Neuronal stem cell (in vitro differentiated cells): ENCODE data around the gene GRAMD4.

Experiments
- DNase-seq: peaks from one replicate; pipeline ENCODE4 v3.0.0-alpha.2; 2013; ENCODE audit warnings: low spot score
- H2AFZ ChIP-seq: one replicate; pipeline ENCODE4 v1.6.1; 2013; ENCODE audit warnings: mild to moderate bottlenecking, low read length, inconsistent platforms
- H2AK5ac ChIP-seq: 2 replicates; pipeline ENCODE4 v1.6.1; 2013; ENCODE audit warnings: low read depth, mild to moderate bottlenecking, inconsistent platforms, low read length, moderate library complexity, mixed read lengths
- H2BK120ac ChIP-seq: 2 replicates; pipeline ENCODE4 v1.6.1; 2013; ENCODE audit warnings: low read depth, mild to moderate bottlenecking, inconsistent platforms, low read length, moderate library complexity, mixed read lengths
- H2BK12ac ChIP-seq: one replicate; pipeline ENCODE4 v1.6.1; 2013; ENCODE audit warnings: low read length, inconsistent platforms
- H2BK15ac ChIP-seq: 2 replicates; pipeline ENCODE4 v1.6.1; 2013; ENCODE audit warnings: mild to moderate bottlenecking, low read length, inconsistent platforms, mixed read lengths
- H2BK5ac ChIP-seq: one replicate; pipeline ENCODE4 v1.6.1; 2013; ENCODE audit warnings: inconsistent platforms, mild to moderate bottlenecking, low read length, moderate library complexity
- H3K14ac ChIP-seq: one replicate; pipeline ENCODE4 v1.6.1; 2013; ENCODE audit warnings: low read length, inconsistent platforms
- H3K18ac ChIP-seq: 2 replicates; pipeline ENCODE4 v1.6.1; 2013; ENCODE audit warnings: low read length, inconsistent platforms
- H3K23ac ChIP-seq: 2 replicates; pipeline ENCODE4 v1.6.1; 2013; ENCODE audit warnings: low read depth, mild to moderate bottlenecking, mixed read lengths, low read length, inconsistent platforms; ENCODE audit not compliant: poor library complexity
- H3K27ac ChIP-seq: replicated peaks from 3 replicates; pipeline ENCODE4 v1.5.1; 2013; ENCODE audit warnings: low read length, inconsistent platforms
- H3K27me3 ChIP-seq, 3 experiments: 2 replicates each; pipeline ENCODE4 v1.6.1; 2013; ENCODE audit warnings: low read length in 3 of 3, mild to moderate bottlenecking in 2 of 3, inconsistent platforms in 1 of 3, low read depth in 1 of 3, mixed read lengths in 1 of 3, moderate library complexity in 1 of 3; ENCODE audit not compliant: control insufficient read depth in 3 of 3, insufficient read depth in 3 of 3
- H3K36me3 ChIP-seq, 2 donors: replicated peaks in 1 of 2; 2 replicates each; pipeline ENCODE4 v1.6.1; 2013; ENCODE audit warnings: low read length in 2 of 2; ENCODE audit not compliant: control insufficient read depth in 2 of 2, insufficient read depth in 2 of 2
- H3K4ac ChIP-seq: 2 replicates; pipeline ENCODE4 v1.6.1; 2013; ENCODE audit warnings: inconsistent platforms, mild to moderate bottlenecking, low read length, moderate library complexity
- H3K4me1 ChIP-seq, 2 donors: 1 replicate in 1 of 2; 2 replicates in 1 of 2; pipeline ENCODE4 v1.6.1; 2013; ENCODE audit warnings: low read length in 2 of 2, low read depth in 1 of 2; ENCODE audit not compliant: control insufficient read depth in 2 of 2, insufficient read depth in 1 of 2
- H3K4me2 ChIP-seq: one replicate; pipeline ENCODE4 v1.6.1; 2013; ENCODE audit warnings: mild to moderate bottlenecking, low read length, inconsistent platforms; ENCODE audit not compliant: insufficient read depth, poor library complexity, severe bottlenecking
- H3K4me3 ChIP-seq, 2 donors: 2 replicates each; pipeline ENCODE4 v1.5.1; 2013; ENCODE audit warnings: low read length in 2 of 2, mild to moderate bottlenecking in 2 of 2, inconsistent platforms in 1 of 2, moderate library complexity in 1 of 2
- H3K79me1 ChIP-seq: one replicate; pipeline ENCODE4 v1.6.1; 2013; ENCODE audit warnings: low read depth, mild to moderate bottlenecking, inconsistent platforms, low read length, moderate library complexity
- H3K9ac ChIP-seq: one replicate; pipeline ENCODE4 v1.6.1; 2013; ENCODE audit warnings: mild to moderate bottlenecking, low read depth, low read length, inconsistent platforms; ENCODE audit not compliant: poor library complexity
- H3K9me3 ChIP-seq, 2 donors: replicated peaks in 1 of 2; 2 replicates each; pipeline versions ENCODE3 to v1.6.1; 2013; ENCODE audit warnings: low read length in 2 of 2, mild to moderate bottlenecking in 2 of 2, inconsistent platforms in 1 of 2, low read depth in 1 of 2, mixed read lengths in 1 of 2, moderate library complexity in 1 of 2; ENCODE audit not compliant: control insufficient read depth in 2 of 2, insufficient read depth in 1 of 2
- H4K8ac ChIP-seq: one replicate; pipeline ENCODE4 v1.6.1; 2013; ENCODE audit warnings: low read depth, mild to moderate bottlenecking, inconsistent platforms, low read length, moderate library complexity
- H4K91ac ChIP-seq: one replicate; pipeline ENCODE4 v1.6.1; 2013; ENCODE audit warnings: low read length, low read depth, mild to moderate bottlenecking, inconsistent platforms; ENCODE audit not compliant: poor library complexity
- WGBS, 2 donors: extraction: QIAGEN DNeasy Blood & Tissue Kit; methylation state at CpG; one replicate each; pipeline ENCODE4 v1.1.7; 2013; ENCODE audit warnings: missing lambda C conversion rate in 2 of 2, mixed read lengths in 1 of 2; ENCODE audit not compliant: insufficient read length in 2 of 2, insufficient replicate concordance in 1 of 2; ENCODE audit errors: extremely low coverage in 2 of 2; 5-methylcytosine and 5-hydroxymethylcytosine counted together

GRAMD4 gene

GRCh38 chr22:46589141-46589748, 30.9 kb upstream of the GRAMD4 start:
- Histone ChIP-seq H3K9me3 (no peaks in the 10 kb centered on the region), H3K14ac (peak overlapping the region; percentile 89), H3K27me3 (peaks cover 0 to 11% (median 0%) of the 10 kb centered on the region in 3 experiments), H3K27ac (no peak overlapping the region), H2AFZ (no peak overlapping the region), H3K79me1 (peaks cover 18% of the 10 kb centered on the region), H3K18ac (peak overlapping the region; percentile 83), H4K8ac (no peak overlapping the region), H3K9ac (peak overlapping the region; percentile 60), H3K23ac (peak overlapping the region; percentile 85), H3K4me2 (no peak overlapping the region), H3K4me3 (no peak overlapping the region), H2BK120ac (no peak overlapping the region), H2BK12ac (peak overlapping the region; percentile 16), H2AK5ac (no peak overlapping the region), H2BK15ac (no peak overlapping the region), H4K91ac (no peak overlapping the region), H2BK5ac (no peak overlapping the region), H3K4ac (no peak overlapping the region), H3K36me3 (no peaks in the 10 kb centered on the region), H3K4me1 (peaks cover 7 to 16% of the 10 kb centered on the region in 2 donors)
- WGBS, 2 donors = no CpG with 5 or more reads among the region's 9 CpGs
- no peak for DNase-seq

- H3K36me3 ChIP-seq = no peaks in the 10 kb centered on the region
- peaks cover 1 to 10% of the 10 kb centered on the region in 2 donors for H3K4me1 ChIP-seq
- H2BK15ac ChIP-seq = peak overlapping the region; percentile 6
- H3K79me1 ChIP-seq = peaks cover 20% of the 10 kb centered on the region
- peak overlapping the region; percentile 74 for H3K18ac ChIP-seq
- H3K27ac ChIP-seq = no peak overlapping the region
- no peak overlapping the region for H3K14ac ChIP-seq
- no peak overlapping the region for H3K4me2 ChIP-seq
- peak overlapping the region; percentile 25 for H2BK12ac ChIP-seq
- H3K23ac ChIP-seq = peak overlapping the region; percentile 89
- H2AFZ ChIP-seq = no peak overlapping the region
- H3K4ac ChIP-seq = no peak overlapping the region
- no peak overlapping the region for H2BK120ac ChIP-seq
- H2BK5ac ChIP-seq = no peak overlapping the region
- H4K8ac ChIP-seq = no peak overlapping the region
- no peaks in the 10 kb centered on the region for H3K9me3 ChIP-seq
- WGBS, 2 donors = no CpG with 5 or more reads among the region's 11 CpGs
- H2AK5ac ChIP-seq = peak overlapping the region; percentile 65
- DNase-seq = no peak
- H3K9ac ChIP-seq = peak overlapping the region; percentile 30
- no peak overlapping the region for H3K4me3 ChIP-seq
- peaks cover 0 to 4% (median 0%) of the 10 kb centered on the region in 3 experiments for H3K27me3 ChIP-seq
- H4K91ac ChIP-seq = no peak overlapping the region
Observed at GRCh38 chr22:46589871-46590271, 30.3 kb upstream of the GRAMD4 start.

- DNase-seq = no peak
- peaks cover 0 to 3% (median 0%) of the 10 kb centered on the region in 3 experiments for H3K27me3 ChIP-seq
- no peak overlapping the region for H2AFZ ChIP-seq
- WGBS, 2 donors = no CpG with 5 or more reads among the region's 11 CpGs
- H3K79me1 ChIP-seq = peaks cover 21% of the 10 kb centered on the region
- no peak overlapping the region for H3K9ac ChIP-seq
- no peak overlapping the region for H3K4me3 ChIP-seq
- H3K9me3 ChIP-seq = no peaks in the 10 kb centered on the region
- no peak overlapping the region for H2BK5ac ChIP-seq
- no peak overlapping the region for H3K27ac ChIP-seq
- H3K14ac ChIP-seq = no peak overlapping the region
- H3K18ac ChIP-seq = peak overlapping the region; percentile 59
- H2BK12ac ChIP-seq = no peak overlapping the region
- no peak overlapping the region for H4K8ac ChIP-seq
- no peak overlapping the region for H3K4ac ChIP-seq
- H3K4me2 ChIP-seq = no peak overlapping the region
- H3K4me1 ChIP-seq = peaks cover 0 to 9% of the 10 kb centered on the region in 2 donors
- H2BK120ac ChIP-seq = no peak overlapping the region
- H4K91ac ChIP-seq = no peak overlapping the region
- no peak overlapping the region for H3K23ac ChIP-seq
- peak overlapping the region; percentile 28 for H2AK5ac ChIP-seq
- H3K36me3 ChIP-seq = no peaks in the 10 kb centered on the region
- no peak overlapping the region for H2BK15ac ChIP-seq
Observed at GRCh38 chr22:46590334-46590733, 29.9 kb upstream of the GRAMD4 start.

GRCh38 chr22:46591930-46592329, 28.3 kb upstream of the GRAMD4 start:
- H2BK120ac ChIP-seq = no peak overlapping the region
- peaks cover 14% of the 10 kb centered on the region for H3K79me1 ChIP-seq
- no peak for DNase-seq
- H3K23ac ChIP-seq = peak overlapping the region; percentile 87
- no peak overlapping the region for H2BK12ac ChIP-seq
- no peak overlapping the region for H3K27ac ChIP-seq
- H3K27me3 ChIP-seq = no peaks in the 10 kb centered on the region
- H3K4me3 ChIP-seq = no peak overlapping the region
- peak overlapping the region; percentile 38 for H3K9ac ChIP-seq
- no CpG with 5 or more reads among the region's 8 CpGs for WGBS, 2 donors
- no peaks in the 10 kb centered on the region for H3K9me3 ChIP-seq
- no peak overlapping the region for H3K18ac ChIP-seq
- H3K36me3 ChIP-seq = no peaks in the 10 kb centered on the region
- no peak overlapping the region for H2AFZ ChIP-seq
- H2BK5ac ChIP-seq = no peak overlapping the region
- H3K4me2 ChIP-seq = no peak overlapping the region
- H3K4me1 ChIP-seq = peaks cover 0 to 9% of the 10 kb centered on the region in 2 donors
- H4K8ac ChIP-seq = no peak overlapping the region
- no peak overlapping the region for H3K4ac ChIP-seq
- peak overlapping the region; percentile 68 for H2AK5ac ChIP-seq
- no peak overlapping the region for H4K91ac ChIP-seq
- H2BK15ac ChIP-seq = no peak overlapping the region
- no peak overlapping the region for H3K14ac ChIP-seq
